ENCODE measurements around the gene CFD. TPM values are rescaled to one million over a fixed set of nuclear protein-coding genes. Genes with fewer than 3 reads are reported as not detected.
A peak's percentile ranks its signal among the peaks of the same experiment; 100 is the strongest.

CFD gene
- total RNA-seq, 1 experiment from 2014 or later: 1.9 TPM

DNA sequence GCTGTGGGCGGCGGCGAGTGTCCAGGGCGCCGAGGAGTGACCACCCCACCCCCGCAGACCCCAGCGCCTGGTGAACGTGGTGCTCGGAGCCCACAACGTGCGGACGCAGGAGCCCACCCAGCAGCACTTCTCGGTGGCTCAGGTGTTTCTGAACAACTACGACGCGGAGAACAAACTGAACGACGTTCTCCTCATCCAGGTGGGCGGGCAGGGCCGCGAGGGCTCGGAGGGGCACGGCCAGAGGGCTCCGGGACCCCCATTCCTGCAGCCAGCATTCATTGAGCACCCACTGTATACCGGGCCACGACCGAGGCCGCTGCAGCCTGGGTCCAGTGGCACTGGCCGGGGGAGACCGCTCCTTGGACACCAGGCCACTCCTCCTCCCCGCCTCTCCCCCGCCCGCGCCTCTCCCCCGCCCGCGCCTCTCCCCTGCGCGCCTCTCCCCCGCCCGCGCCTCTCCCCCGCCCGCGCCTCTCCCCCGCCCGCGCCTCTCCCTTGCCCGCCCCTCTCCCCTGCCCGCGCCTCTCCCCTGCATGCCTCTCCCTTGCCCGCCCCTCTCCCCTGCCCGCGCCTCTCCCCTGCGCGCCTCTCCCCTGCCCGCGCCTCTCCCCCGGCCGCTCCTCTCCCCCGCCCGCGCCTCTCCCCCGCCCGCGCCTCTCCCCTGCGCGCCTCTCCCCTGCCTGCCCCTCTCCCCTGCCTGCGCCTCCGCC lies 15.5 kb upstream of the CFD start:
- Mint-ChIP-seq H3K4me1 (peaks cover 2 to 11% of the 10 kb centered on the region in 2 experiments; a peak in 2 of 4 replicates), H3K36me3 (ENCODE audit: insufficient read depth in 1 of 3, low read depth in 3 of 3) (no peaks in the 10 kb centered on the region; a peak in 1 of 7 replicates), H3K27ac (no peak overlapping the region), H3K4me3 (peak overlapping the region; percentile 25 to 77), H3K9me3 (peaks cover 0 to 4% of the 10 kb centered on the region in 2 experiments; a peak in 2 of 5 replicates), H3K27me3 (ENCODE audit: low read depth) (peaks cover 59% of the 10 kb centered on the region)
- no peak for DNase-seq
- Histone ChIP-seq H3K4me1 (ENCODE audit: insufficient read depth, low read length) (no peaks in the 10 kb centered on the region), H3K14ac (ENCODE audit: insufficient read depth, low read length) (no peak overlapping the region; the same call in 1 of the 2 replicates), H2BK12ac (ENCODE audit: insufficient read length, low read depth, low read length) (no peak overlapping the region), H3K56ac (ENCODE audit: insufficient read length, low read depth, low read length) (no peak overlapping the region), H3K27ac (ENCODE audit: insufficient read length, low read depth, low read length) (no peak overlapping the region), H3K23me2 (ENCODE audit: insufficient read length, low read depth, low read length, poor library complexity, severe bottlenecking) (peaks cover 2% of the 10 kb centered on the region), H3K4me2 (ENCODE audit: insufficient read depth, insufficient read length, low read length) (peak overlapping the region; percentile 9), H4K5ac (ENCODE audit: insufficient read length, low read depth, low read length) (no peak overlapping the region), H3K23ac (ENCODE audit: insufficient read length, low read depth, low read length) (no peak overlapping the region), H4K91ac (ENCODE audit: insufficient read length, low read depth, low read length) (no peak overlapping the region), H2AFZ (ENCODE audit: low read length) (no peak overlapping the region), H3K9ac (ENCODE audit: extremely low read depth, insufficient read length, low read length) (no peak overlapping the region), H4K20me1 (ENCODE audit: control insufficient read depth, insufficient read depth, insufficient read length) (no peaks in the 10 kb centered on the region), H3T11ph (ENCODE audit: low read length) (no peak overlapping the region), H3K79me1 (ENCODE audit: insufficient read depth, low read depth, low read length, poor library complexity, severe bottlenecking) (no peaks in the 10 kb centered on the region), H2BK15ac (ENCODE audit: low read depth, low read length) (no peak overlapping the region), H4K8ac (replicated peaks; ENCODE audit: insufficient read length, low read depth, low read length) (no peak overlapping the region), H2BK5ac (ENCODE audit: insufficient read length, low read length) (no peak overlapping the region), H3K4ac (ENCODE audit: low read depth, low read length) (no peak overlapping the region), H2BK20ac (ENCODE audit: low read depth, low read length, poor library complexity, severe bottlenecking) (no peak overlapping the region), H3K18ac (ENCODE audit: insufficient read length, low read depth, low read length) (no peak overlapping the region), H3K79me2 (ENCODE audit: insufficient read depth, low read length) (no peaks in the 10 kb centered on the region), H3K27me3 (ENCODE audit: insufficient read depth, low read length) (peaks cover 3% of the 10 kb centered on the region; the same call in 1 of the 2 replicates), H2BK120ac (ENCODE audit: low read depth, low read length, poor library complexity, severe bottlenecking) (no peak overlapping the region), H2AK5ac (ENCODE audit: insufficient read length, low read length) (no peak overlapping the region), H3K9me3 (ENCODE audit: control insufficient read depth, low read depth, low read length) (no peaks in the 10 kb centered on the region)
- TF ChIP-seq, protein P1, sequence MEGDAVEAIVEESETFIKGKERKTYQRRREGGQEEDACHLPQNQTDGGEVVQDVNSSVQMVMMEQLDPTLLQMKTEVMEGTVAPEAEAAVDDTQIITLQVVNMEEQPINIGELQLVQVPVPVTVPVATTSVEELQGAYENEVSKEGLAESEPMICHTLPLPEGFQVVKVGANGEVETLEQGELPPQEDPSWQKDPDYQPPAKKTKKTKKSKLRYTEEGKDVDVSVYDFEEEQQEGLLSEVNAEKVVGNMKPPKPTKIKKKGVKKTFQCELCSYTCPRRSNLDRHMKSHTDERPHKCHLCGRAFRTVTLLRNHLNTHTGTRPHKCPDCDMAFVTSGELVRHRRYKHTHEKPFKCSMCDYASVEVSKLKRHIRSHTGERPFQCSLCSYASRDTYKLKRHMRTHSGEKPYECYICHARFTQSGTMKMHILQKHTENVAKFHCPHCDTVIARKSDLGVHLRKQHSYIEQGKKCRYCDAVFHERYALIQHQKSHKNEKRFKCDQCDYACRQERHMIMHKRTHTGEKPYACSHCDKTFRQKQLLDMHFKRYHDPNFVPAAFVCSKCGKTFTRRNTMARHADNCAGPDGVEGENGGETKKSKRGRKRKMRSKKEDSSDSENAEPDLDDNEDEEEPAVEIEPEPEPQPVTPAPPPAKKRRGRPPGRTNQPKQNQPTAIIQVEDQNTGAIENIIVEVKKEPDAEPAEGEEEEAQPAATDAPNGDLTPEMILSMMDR (conservative IDR thresholded peaks at IDR 0.05): no peak
- WGBS (ENCODE audit: extremely low coverage, insufficient read length, low lambda C conversion rate): no CpG with 5 or more reads among the region's 70 CpGs

All from H9 (cell line).